Activated effector memory CD4-positive, alpha-beta T cell treated with anti-CD3 and anti-CD28 coated beads, Interleukin-2, amount 50 U/mL, for 16 hours (primary cell): ENCODE measurements around the gene PI4K2B.
"Not testable (repeated sequence)": the region's sequence is repeated elsewhere in the genome, so short reads cannot be mapped to it uniquely, and the experiment has no call there.

Experiments
- DNase-seq: peaks from one replicate; pipeline ENCODE4 v3.0.0-alpha.2; 2020

The PI4K2B gene

GRCh38 chr4:25233737-25234389 lies at the start of gene PI4K2B:
TSS of gene PI4K2B (plus strand) at chr4:25234033. CDS start at chr4:25234164, 131 bp downstream.
- peak; percentile 98 for DNase-seq

GRCh38 chr4:25184056-25184455 lies 49.8 kb upstream of the PI4K2B start:
- DNase-seq: no peak

GRCh38 chr4:25190407-25190806 lies 43.4 kb upstream of the PI4K2B start:
- no peak for DNase-seq

- no peak for DNase-seq
Measured at GRCh38 chr4:25198713-25199112, 35.1 kb upstream of the PI4K2B start.

GRCh38 chr4:25207997-25208396 lies 25.8 kb upstream of the PI4K2B start:
- no peak for DNase-seq

GRCh38 chr4:25209702-25210101 lies 24.1 kb upstream of the PI4K2B start:
- no peak for DNase-seq

- DNase-seq: no peak
Measured at GRCh38 chr4:25211721-25212120, 22.1 kb upstream of the PI4K2B start.

GRCh38 chr4:25212822-25213221 lies 21.0 kb upstream of the PI4K2B start:
- DNase-seq: no peak

GRCh38 chr4:25213347-25213979 lies 20.4 kb upstream of the PI4K2B start:
- DNase-seq: no peak

- not testable (repeated sequence) for DNase-seq
Measured at GRCh38 chr4:25214750-25215149, 19.1 kb upstream of the PI4K2B start.

- no peak for DNase-seq
Measured at GRCh38 chr4:25215511-25215910, 18.3 kb upstream of the PI4K2B start.

GRCh38 chr4:25221377-25221776 lies 12.5 kb upstream of the PI4K2B start:
- DNase-seq: no peak

GRCh38 chr4:25223802-25224375 lies 9.9 kb upstream of the PI4K2B start:
- DNase-seq: no peak

GRCh38 chr4:25229804-25230203 lies 4.0 kb upstream of the PI4K2B start:
- DNase-seq: no peak

- no peak for DNase-seq
Measured at GRCh38 chr4:25233194-25233593, 639 bp upstream of the PI4K2B start.

GRCh38 chr4:25234390-25235370 lies 847 bp downstream of the PI4K2B start:
- peak; percentile 75 for DNase-seq

GRCh38 chr4:25235401-25235800 lies 1.6 kb downstream of the PI4K2B start:
- no peak for DNase-seq

- DNase-seq: not testable (repeated sequence)
Measured at GRCh38 chr4:25236030-25236429, 2.2 kb downstream of the PI4K2B start.

GRCh38 chr4:25236971-25237370 lies 3.1 kb downstream of the PI4K2B start:
- no peak for DNase-seq

- DNase-seq: no peak
Measured at GRCh38 chr4:25238052-25238451, 4.2 kb downstream of the PI4K2B start.

- not testable (repeated sequence) for DNase-seq
Measured at GRCh38 chr4:25239528-25239927, 5.7 kb downstream of the PI4K2B start.

- DNase-seq: not testable (repeated sequence)
Measured at GRCh38 chr4:25240754-25241210, 6.9 kb downstream of the PI4K2B start.

- DNase-seq: not testable (repeated sequence)
Measured at GRCh38 chr4:25242195-25242594, 8.4 kb downstream of the PI4K2B start.
